HG03442 (cell line): ENCODE data around the gene SH3D19.
"Not testable (repeated sequence)": the region's sequence is repeated elsewhere in the genome, so short reads cannot be mapped to it uniquely, and the experiment has no call there.

ENCODE experiments used
- ATAC-seq: cut with Tn5 transposase; IDR thresholded peaks from one replicate; pipeline ENCODE4 v1.9.1; 2021; ENCODE audit warnings: mild to moderate bottlenecking, moderate library complexity; ENCODE audit not compliant: unreplicated experiment

Gene SH3D19

DNA sequence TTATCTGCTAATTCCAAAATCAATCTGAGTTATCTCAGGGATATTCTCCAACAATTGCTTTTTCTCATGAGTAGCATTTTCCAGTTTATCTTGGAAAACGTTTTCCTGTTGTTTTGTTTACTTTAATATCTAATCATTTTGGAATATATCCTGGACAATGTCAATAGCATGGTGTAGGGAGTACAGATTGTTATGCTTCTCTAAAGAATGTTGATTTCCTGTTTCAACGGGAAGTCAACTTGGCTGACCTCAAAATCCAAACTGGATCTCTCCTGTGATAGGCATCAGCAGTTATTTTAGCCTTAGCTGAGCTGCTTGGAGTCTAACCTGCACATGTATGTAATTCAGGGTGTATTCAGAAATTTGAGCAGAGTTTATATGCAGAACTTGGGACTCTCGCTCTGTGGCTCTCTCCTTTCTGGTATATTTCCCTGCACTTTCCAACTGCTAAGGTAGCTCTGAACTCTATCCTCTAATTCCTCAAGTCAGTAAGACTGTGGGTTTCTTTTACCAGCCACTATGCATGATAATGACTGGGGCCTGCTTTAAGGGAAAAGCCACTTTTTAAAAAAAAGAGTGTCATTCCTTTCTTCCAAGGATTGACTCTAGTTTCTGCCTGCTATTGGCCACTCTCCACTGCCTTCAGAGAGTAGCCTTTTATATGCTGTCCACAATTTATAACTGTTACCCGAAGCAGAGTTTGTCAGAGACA is 40.7 kb downstream of the SH3D19 start:
- ATAC-seq = no peak

GRCh38 chr4:151276787-151277562 is 48.4 kb downstream of the SH3D19 start, which contains the start of gene PRSS48:
Gene PRSS48 (plus strand): TSS chr4:151277161. CDS start chr4:151277173, 12 bp downstream.
- ATAC-seq = peak; percentile 73

- not testable (repeated sequence) for ATAC-seq
These were observed 56.5 kb downstream of the SH3D19 start for GRCh38 chr4:151268905-151269304.

DNA sequence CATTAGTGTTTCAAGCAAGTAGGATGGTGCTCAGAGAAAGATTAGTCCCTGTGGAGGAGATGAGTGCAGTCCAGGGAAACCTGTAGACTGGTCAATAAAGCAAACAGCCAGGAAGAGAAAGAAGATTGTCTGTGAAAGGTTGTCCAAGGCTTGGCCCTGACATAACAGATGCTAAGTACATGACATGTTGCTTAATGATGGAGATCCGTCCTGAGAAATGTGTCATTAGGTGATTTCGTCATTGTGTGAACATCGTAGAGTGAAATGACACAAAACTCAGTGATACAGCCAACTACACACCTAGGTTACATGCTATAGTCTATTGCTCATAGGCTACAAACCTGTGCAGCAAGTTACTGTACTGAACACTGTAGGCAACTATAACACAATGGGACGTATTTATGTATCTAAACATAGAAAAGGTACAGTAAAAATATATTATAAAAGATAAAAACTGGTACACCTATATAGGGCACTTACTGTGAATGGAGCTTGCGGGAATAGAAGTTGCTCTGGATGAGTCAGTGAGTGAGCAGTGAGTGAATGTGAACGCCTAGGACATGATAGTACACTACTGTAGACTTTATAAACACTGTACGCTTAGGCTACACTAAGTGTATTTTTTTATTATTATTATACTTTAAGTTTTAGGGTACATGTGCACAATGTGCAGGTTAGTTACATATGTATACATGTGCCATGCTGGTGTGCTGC is 57.4 kb downstream of the SH3D19 start:
- no peak for ATAC-seq

GRCh38 chr4:151267104-151267503 is 58.3 kb downstream of the SH3D19 start:
- ATAC-seq = no peak

GRCh38 chr4:151266497-151266896 is 58.9 kb downstream of the SH3D19 start:
- no peak for ATAC-seq

DNA sequence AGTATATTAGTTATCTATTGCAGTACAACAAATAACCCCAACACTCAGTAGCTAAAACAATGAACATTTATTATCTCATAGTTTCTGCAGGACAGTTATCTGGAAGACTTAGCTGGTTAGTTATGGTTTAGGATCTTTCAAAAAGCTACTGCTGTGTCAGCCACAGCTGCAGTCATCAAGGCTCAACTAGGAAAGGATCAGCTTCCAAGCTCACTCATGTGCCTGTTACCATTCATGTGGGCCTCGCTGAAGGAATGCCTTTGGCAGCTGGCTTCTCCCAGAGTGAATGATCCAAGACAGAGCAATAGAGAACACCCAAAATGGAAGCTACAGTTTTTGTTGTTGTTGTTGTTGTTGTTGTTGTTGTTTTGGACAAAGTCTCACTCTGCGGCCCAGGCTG is 62.0 kb downstream of the SH3D19 start:
- ATAC-seq = no peak

GRCh38 chr4:151260526-151260925 is 64.9 kb downstream of the SH3D19 start:
- ATAC-seq = no peak

DNA sequence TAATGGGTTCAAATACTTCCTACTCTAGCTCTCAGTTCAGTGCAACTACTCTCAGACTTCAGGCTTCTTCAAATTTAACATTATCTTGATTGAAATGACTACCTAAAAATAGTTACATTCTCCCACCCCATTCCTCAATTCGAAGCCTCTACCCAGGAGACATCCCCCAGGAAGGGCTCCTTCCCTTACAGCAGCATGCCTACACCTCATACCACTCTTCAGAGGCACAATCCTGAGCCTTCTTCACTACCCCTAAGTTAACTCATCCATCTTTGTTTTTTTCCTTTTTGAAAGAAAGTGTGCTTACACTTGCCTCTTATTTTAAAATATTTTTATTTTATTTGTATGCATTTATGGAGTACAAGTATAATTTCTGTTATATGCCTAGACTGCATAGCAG is 65.7 kb downstream of the SH3D19 start:
- no peak for ATAC-seq

GRCh38 chr4:151257704-151258103 is 67.7 kb downstream of the SH3D19 start:
- no peak for ATAC-seq

GRCh38 chr4:151256134-151256533 is 69.3 kb downstream of the SH3D19 start:
- ATAC-seq = no peak

DNA sequence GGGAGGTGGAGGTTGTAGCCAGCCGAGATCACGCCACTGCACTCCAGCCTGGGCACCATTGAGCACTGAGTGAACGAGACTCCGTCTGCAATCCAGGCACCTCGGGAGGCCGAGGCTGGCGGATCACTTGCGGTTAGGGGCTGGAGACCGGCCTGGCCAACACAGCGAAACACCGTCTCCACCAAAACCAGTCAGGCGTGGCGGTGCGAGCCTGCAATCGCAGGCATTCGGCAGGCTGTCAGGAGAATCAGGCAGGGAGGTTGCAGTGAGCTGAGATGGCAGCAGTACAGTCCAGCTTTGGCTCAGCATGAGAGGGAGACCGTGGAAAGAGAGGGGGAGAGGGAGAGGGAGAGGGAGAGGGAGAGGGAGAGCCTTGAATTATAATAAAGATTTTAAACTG is 69.7 kb downstream of the SH3D19 start:
- ATAC-seq = not testable (repeated sequence)

DNA sequence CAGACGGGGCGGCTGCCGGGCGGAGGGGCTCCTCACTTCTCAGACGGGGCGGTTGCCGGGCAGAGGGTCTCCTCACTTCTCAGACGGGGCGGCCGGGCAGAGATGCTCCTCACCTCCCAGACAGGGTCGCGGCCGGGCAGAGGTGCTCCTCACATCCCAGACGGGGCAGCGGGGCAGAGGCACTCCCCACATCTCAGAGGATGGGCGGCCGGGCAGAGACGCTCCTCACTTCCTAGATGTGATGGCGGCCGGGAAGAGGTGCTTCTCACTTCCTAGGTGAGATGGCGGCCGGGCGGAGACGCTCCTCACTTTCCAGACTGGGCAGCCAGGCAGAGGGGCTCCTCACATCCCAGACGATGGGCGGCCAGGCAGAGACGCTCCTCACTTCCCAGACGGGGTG is 70.2 kb downstream of the SH3D19 start:
- ATAC-seq = not testable (repeated sequence)

GRCh38 chr4:151251603-151252304 is 73.7 kb downstream of the SH3D19 start:
- ATAC-seq = no peak

DNA sequence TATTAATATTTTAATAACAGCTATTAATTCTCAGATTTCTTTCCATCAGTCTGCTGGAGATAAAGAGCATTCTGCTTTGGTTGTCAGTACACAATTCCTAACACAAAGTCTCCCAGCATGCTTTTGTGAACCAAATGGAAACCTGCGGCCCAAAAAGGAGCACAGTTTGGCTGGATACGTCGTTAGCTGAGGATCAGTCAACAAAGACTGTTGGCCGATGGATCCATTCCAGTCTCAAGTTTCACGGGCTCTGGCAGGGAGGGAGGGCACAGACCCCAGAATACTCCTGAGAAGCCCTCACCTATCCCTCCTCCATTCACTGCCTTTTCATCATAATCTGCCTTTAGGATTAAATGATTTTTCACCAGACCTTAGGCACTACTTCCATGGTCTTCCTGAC is 74.7 kb downstream of the SH3D19 start:
- ATAC-seq = no peak

- ATAC-seq = no peak
These were observed 76.9 kb downstream of the SH3D19 start for GRCh38 chr4:151248519-151248918.

- no peak for ATAC-seq
These were observed 78.0 kb downstream of the SH3D19 start for GRCh38 chr4:151247395-151247794.

GRCh38 chr4:151246742-151247141 is 78.7 kb downstream of the SH3D19 start:
- no peak for ATAC-seq

DNA sequence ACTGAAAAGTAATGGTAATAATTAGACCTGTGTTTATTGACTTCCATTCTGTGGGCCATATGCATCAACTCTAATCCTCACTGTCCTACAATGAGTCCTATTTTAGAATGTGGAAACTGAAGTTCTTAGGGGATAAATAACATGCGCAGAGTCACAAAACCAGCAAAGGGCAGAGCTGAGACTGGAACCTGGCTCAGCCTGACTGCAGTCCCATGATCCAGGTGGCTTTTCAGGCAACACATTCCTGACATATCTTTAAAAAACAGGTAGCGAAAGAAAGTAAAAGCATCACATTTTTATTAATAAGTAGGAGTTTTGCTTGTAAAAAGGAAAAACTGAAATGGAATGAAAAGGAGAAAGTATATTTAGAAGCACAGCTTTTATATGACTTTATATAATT is 83.1 kb downstream of the SH3D19 start:
- no peak for ATAC-seq

- no peak for ATAC-seq
These were observed 85.8 kb downstream of the SH3D19 start for GRCh38 chr4:151239608-151240007.

DNA sequence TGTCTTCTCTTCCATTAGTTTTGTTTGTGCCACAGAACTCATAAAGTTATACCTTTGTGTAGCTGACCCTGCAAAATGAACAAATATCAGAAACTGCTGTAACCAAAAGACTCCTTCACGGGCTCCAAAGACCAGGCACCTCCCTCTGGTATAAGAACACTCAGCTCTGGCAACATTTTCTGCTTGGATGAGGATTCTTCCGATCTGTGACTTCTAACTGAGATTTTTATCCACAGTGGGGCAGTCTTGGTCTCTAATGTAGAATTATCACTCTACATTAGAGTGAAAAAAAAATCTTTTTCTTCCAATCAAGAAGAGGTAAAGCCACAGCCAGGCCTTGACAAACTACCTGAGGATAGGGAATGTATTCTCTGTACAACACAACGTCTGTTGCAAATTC is 86.9 kb downstream of the SH3D19 start:
- no peak for ATAC-seq
